ENCODE results near the gene VMO1.

DNA sequence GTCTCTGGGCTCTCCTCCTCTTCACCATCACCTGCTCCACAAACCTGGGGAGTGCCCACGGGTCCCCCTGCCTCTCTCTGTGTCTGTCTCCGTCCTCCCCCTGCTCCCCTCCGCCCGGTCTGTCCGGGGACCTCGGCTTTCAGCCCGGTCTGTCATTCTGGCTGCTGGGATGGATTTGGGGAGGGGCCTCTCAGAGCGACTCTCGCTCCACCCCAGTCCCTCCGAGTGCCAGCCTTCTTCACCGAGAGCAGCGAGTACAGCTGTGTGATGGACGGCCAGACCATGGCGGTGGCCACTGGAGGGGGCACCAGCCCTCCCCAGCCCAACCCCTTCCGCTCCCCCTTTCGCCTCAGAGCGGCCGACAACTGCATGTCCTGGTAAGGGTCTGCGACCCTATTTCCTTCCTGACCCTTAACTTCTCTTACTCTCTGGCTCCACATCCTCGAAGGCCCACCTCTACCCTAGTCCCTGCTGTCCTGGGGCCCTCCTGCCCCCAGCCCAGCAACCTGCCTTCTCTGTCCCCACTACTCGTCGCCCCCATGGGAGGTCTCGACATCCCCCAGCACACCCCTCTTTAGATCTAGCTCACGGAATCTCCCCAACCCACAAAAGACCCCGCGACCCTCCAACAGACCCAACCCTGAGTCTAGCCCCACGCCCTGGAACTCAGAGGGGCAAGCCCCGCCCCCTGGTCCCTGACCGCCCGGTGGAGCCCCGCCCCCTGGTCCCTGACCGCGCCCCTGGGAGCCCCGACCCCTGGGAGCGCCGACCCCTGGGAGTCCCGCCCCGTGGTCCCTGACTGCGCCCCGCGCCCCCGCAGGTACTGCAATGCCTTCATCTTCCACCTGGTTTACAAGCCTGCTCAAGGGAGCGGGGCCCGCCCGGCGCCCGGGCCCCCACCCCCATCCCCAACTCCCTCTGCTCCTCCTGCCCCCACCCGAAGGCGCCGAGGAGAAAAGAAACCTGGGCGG, 40.9 kb downstream of the VMO1 start:
- TF ChIP-seq, protein P1, sequence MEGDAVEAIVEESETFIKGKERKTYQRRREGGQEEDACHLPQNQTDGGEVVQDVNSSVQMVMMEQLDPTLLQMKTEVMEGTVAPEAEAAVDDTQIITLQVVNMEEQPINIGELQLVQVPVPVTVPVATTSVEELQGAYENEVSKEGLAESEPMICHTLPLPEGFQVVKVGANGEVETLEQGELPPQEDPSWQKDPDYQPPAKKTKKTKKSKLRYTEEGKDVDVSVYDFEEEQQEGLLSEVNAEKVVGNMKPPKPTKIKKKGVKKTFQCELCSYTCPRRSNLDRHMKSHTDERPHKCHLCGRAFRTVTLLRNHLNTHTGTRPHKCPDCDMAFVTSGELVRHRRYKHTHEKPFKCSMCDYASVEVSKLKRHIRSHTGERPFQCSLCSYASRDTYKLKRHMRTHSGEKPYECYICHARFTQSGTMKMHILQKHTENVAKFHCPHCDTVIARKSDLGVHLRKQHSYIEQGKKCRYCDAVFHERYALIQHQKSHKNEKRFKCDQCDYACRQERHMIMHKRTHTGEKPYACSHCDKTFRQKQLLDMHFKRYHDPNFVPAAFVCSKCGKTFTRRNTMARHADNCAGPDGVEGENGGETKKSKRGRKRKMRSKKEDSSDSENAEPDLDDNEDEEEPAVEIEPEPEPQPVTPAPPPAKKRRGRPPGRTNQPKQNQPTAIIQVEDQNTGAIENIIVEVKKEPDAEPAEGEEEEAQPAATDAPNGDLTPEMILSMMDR (IDR thresholded peaks at IDR 0.05; ENCODE audit: insufficient read depth, low read length) = no peak
- TF ChIP-seq, protein P2, sequence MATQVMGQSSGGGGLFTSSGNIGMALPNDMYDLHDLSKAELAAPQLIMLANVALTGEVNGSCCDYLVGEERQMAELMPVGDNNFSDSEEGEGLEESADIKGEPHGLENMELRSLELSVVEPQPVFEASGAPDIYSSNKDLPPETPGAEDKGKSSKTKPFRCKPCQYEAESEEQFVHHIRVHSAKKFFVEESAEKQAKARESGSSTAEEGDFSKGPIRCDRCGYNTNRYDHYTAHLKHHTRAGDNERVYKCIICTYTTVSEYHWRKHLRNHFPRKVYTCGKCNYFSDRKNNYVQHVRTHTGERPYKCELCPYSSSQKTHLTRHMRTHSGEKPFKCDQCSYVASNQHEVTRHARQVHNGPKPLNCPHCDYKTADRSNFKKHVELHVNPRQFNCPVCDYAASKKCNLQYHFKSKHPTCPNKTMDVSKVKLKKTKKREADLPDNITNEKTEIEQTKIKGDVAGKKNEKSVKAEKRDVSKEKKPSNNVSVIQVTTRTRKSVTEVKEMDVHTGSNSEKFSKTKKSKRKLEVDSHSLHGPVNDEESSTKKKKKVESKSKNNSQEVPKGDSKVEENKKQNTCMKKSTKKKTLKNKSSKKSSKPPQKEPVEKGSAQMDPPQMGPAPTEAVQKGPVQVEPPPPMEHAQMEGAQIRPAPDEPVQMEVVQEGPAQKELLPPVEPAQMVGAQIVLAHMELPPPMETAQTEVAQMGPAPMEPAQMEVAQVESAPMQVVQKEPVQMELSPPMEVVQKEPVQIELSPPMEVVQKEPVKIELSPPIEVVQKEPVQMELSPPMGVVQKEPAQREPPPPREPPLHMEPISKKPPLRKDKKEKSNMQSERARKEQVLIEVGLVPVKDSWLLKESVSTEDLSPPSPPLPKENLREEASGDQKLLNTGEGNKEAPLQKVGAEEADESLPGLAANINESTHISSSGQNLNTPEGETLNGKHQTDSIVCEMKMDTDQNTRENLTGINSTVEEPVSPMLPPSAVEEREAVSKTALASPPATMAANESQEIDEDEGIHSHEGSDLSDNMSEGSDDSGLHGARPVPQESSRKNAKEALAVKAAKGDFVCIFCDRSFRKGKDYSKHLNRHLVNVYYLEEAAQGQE (IDR thresholded peaks at IDR 0.05; ENCODE audit: insufficient replicate concordance, low read depth) = no peak
- no peak for TF ChIP-seq POLR2AphosphoS5 (IDR thresholded peaks at IDR 0.05; ENCODE audit: low read depth)

Data from HL-60 (cell line).